ENCODE results near the gene KIF3C.
"Not testable (repeated sequence)": the region's sequence is repeated elsewhere in the genome, so short reads cannot be mapped to it uniquely, and the experiment has no call there.

KIF3C gene

GRCh38 chr2:25982273-25982967, at the start of gene KIF3C:
Gene KIF3C, minus strand, starts transcription at chr2:25982497. Its CDS starts 580 bp downstream, at chr2:25981917.
- peak; percentile 17 for DNase-seq

GRCh38 chr2:26028083-26028482, 45.8 kb upstream of the KIF3C start:
- not testable (repeated sequence) for DNase-seq

- no peak for DNase-seq
Observed at GRCh38 chr2:26025509-26025908, 43.2 kb upstream of the KIF3C start.

GRCh38 chr2:26024260-26024659, 42.0 kb upstream of the KIF3C start:
- no peak for DNase-seq

GRCh38 chr2:26020231-26020640, 37.9 kb upstream of the KIF3C start:
- DNase-seq = no peak

GRCh38 chr2:26018184-26019055, 36.1 kb upstream of the KIF3C start:
- no peak for DNase-seq

- DNase-seq = no peak
Observed at GRCh38 chr2:26017464-26018183, 35.3 kb upstream of the KIF3C start.

- not testable (repeated sequence) for DNase-seq
Observed at GRCh38 chr2:26016706-26017045, 34.4 kb upstream of the KIF3C start.

GRCh38 chr2:26016012-26016705, 33.9 kb upstream of the KIF3C start:
- DNase-seq = no peak

GRCh38 chr2:26013668-26014067, 31.4 kb upstream of the KIF3C start:
- no peak for DNase-seq

- DNase-seq = no peak
Observed at GRCh38 chr2:26011990-26012856, 29.9 kb upstream of the KIF3C start.

GRCh38 chr2:26011609-26011989, 29.3 kb upstream of the KIF3C start:
- no peak for DNase-seq

- DNase-seq = no peak
Observed at GRCh38 chr2:26010943-26011342, 28.6 kb upstream of the KIF3C start.

- DNase-seq = no peak
Observed at GRCh38 chr2:26009567-26009963, 27.3 kb upstream of the KIF3C start.

- no peak for DNase-seq
Observed at GRCh38 chr2:26008851-26009566, 26.7 kb upstream of the KIF3C start.

- no peak for DNase-seq
Observed at GRCh38 chr2:26008095-26008494, 25.8 kb upstream of the KIF3C start.

- no peak for DNase-seq
Observed at GRCh38 chr2:26002632-26003310, 20.5 kb upstream of the KIF3C start.

GRCh38 chr2:26001743-26002351, 19.6 kb upstream of the KIF3C start:
- no peak for DNase-seq

GRCh38 chr2:26000561-26001082, 18.3 kb upstream of the KIF3C start:
- no peak for DNase-seq

GRCh38 chr2:25999406-25999805, 17.1 kb upstream of the KIF3C start:
- DNase-seq = not testable (repeated sequence)
